ENCODE measurements around the gene BBS1. TPM values are rescaled to one million over a fixed set of nuclear protein-coding genes. Genes with fewer than 3 reads are reported as not detected.

Gene BBS1
- total RNA-seq, 5 donors from 2014 or later (not counting 1 experiment from before 2014, with no cell fraction given), result 17.0 to 41.6 (median 34.9) TPM

DNA sequence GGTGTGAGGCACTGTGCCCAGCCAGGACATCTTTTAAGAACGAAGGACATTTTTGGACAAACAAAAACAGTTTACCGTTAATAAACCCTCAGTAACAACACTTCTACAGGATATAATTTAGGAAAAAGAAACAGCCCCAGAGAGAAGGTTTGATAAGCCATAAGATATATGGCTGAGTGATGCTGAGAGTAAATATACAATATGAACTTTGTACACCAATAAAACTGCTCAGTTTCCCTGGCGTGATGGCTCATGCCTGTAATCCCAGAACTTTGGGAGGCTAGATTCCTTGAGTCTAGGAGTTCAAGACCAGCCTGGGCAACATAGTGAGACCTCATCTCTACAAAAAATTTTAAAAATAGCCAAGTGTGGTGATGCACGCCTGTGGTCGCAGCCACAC lies 11.9 kb upstream of the BBS1 start:
- no peak for DNase-seq
- ATAC-seq (replicated peaks in 1 of 4), result no peak
- Histone ChIP-seq H3K9me3 (no peaks in the 10 kb centered on the region), H3K4me1 (ENCODE audit: control insufficient read depth in 1 of 2, extremely low read depth in 1 of 2, insufficient read depth in 2 of 2, low read length in 2 of 2) (no peaks in the 10 kb centered on the region), H3K4me3 (ENCODE audit: control insufficient read depth in 1 of 2, extremely low read depth in 1 of 2, low read length in 1 of 2) (no peak overlapping the region), H3K36me3 (ENCODE audit: control insufficient read depth in 2 of 2, extremely low read depth in 1 of 2, insufficient read depth in 1 of 2, low read length in 1 of 2) (peaks cover 17 to 36% of the 10 kb centered on the region in 2 donors), H3K27me3 (replicated peaks in 1 of 2; ENCODE audit: control insufficient read depth in 2 of 2, extremely low read depth in 1 of 2, insufficient read depth in 2 of 2, low read length in 1 of 2) (no peaks in the 10 kb centered on the region), H3K27ac (ENCODE audit: low read length) (no peak overlapping the region)
- whole genome bisulfite sequencing (ENCODE audit: insufficient coverage), result no CpG with 5 or more reads among the region's 5 CpGs
- ChIA-PET CTCF (no interaction called here), POLR2A (no interaction called here)
- Mint-ChIP-seq H3K27ac (no peak overlapping the region), H3K9me3 (no peaks in the 10 kb centered on the region), H3K4me1 (no peaks in the 10 kb centered on the region), H3K36me3 (peaks cover 19% of the 10 kb centered on the region), H3K4me3 (no peak overlapping the region), H3K27me3 (no peaks in the 10 kb centered on the region)

DNA sequence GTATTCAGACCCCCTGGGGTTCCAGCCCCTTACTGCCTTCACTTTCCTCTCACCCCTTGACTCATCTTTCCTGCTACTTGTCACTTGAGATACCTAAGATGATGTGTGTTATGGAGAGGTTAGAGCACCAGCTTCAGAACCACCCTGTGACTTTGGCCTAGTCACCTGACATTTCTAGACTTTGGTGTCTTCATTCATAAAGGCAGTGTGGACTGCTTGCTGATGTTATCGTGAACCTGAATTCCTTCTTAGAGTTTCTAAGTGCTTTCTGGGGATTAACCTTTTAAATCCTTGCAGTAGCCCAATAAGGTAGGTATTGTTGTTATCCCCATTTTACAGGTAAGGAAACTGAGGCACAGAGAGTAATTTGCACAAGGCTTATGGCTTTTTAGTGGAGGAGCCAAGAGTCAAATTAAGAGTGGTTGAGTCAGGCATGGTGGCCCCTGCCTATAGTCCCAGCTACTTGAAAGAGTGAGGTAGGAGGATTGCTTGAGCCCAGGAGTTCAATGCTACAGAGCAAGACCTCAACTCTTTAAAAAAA lies 5.1 kb upstream of the BBS1 start:
- Histone ChIP-seq H3K4me3 (ENCODE audit: control insufficient read depth in 1 of 2, extremely low read depth in 1 of 2, low read length in 1 of 2) (no peak overlapping the region), H3K27me3 (replicated peaks in 1 of 2; ENCODE audit: control insufficient read depth in 2 of 2, extremely low read depth in 1 of 2, insufficient read depth in 2 of 2, low read length in 1 of 2) (no peaks in the 10 kb centered on the region), H3K27ac (ENCODE audit: low read length) (no peak overlapping the region), H3K36me3 (ENCODE audit: control insufficient read depth in 2 of 2, extremely low read depth in 1 of 2, insufficient read depth in 1 of 2, low read length in 1 of 2) (peaks cover 11 to 15% of the 10 kb centered on the region in 2 donors), H3K4me1 (ENCODE audit: control insufficient read depth in 1 of 2, extremely low read depth in 1 of 2, insufficient read depth in 2 of 2, low read length in 2 of 2) (peaks cover 3 to 4% of the 10 kb centered on the region in 2 experiments), H3K9me3 (no peaks in the 10 kb centered on the region)
- Mint-ChIP-seq H3K9me3 (no peaks in the 10 kb centered on the region), H3K4me3 (no peak overlapping the region), H3K36me3 (peaks cover 19% of the 10 kb centered on the region), H3K27me3 (no peaks in the 10 kb centered on the region), H3K27ac (no peak overlapping the region), H3K4me1 (peaks cover 3% of the 10 kb centered on the region in 3 donors)
- WGBS (ENCODE audit: insufficient coverage), result no CpG with 5 or more reads among the region's 1 CpG
- POLR2A ChIA-PET, result no interaction called here
- ATAC-seq (replicated peaks in 1 of 4), result no peak
- CTCF ChIA-PET, result interaction anchor here in 1 of 2 donors (0.6 kb wide), 1 partner anchor 13 kb away, joined by 5 read pairs; no protein-coding TSS in a partner anchor
- no peak for DNase-seq

DNA sequence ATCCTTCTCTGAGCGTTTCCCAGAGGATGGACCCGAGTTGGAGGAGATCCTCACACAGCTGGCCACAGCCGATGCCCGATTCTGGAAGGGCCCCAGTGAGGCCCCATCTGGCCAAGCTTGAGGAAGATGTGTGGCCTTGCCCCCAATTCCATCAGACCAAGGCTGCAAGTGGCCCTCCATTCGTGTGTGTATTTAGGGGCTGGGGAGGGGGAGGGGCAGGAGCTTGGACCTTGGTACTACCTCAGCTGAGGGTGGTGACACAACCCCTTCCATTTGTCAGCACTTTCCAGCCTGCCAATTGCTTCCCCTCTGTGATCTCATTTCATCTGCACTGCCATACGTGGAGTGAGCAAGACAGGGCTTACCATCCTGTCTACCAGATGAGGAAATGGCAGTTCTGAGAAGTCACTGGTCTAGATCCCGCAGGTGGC lies 1.3 kb upstream of the BBS1 start:
- no peaks in the 10 kb centered on the region for H3K27me3 ChIP-seq (replicated peaks in 1 of 2; ENCODE audit: control insufficient read depth in 2 of 2, extremely low read depth in 1 of 2, insufficient read depth in 2 of 2, low read length in 1 of 2)
- Mint-ChIP-seq H3K4me3 (peak overlapping the region in 1 of 3 donors; percentile 21), H3K9me3 (no peaks in the 10 kb centered on the region), H3K4me1 (peaks cover 15 to 19% (median 17%) of the 10 kb centered on the region in 3 donors), H3K27me3 (no peaks in the 10 kb centered on the region), H3K27ac (no peak overlapping the region), H3K36me3 (peaks cover 13% of the 10 kb centered on the region)
- peaks cover 7 to 13% of the 10 kb centered on the region in 2 experiments for H3K4me1 ChIP-seq (ENCODE audit: control insufficient read depth in 1 of 2, extremely low read depth in 1 of 2, insufficient read depth in 2 of 2, low read length in 2 of 2)
- POLR2A ChIA-PET, result no interaction called here
- H3K36me3 ChIP-seq (ENCODE audit: control insufficient read depth in 2 of 2, extremely low read depth in 1 of 2, insufficient read depth in 1 of 2, low read length in 1 of 2), result peaks cover 6 to 15% of the 10 kb centered on the region in 2 donors
- WGBS (ENCODE audit: insufficient coverage), result 90% methylated on average over 3 of the region's 7 CpGs
- no peaks in the 10 kb centered on the region for H3K9me3 ChIP-seq
- CTCF ChIA-PET, result interaction anchor here (0.6 to 0.8 kb wide), 3 partner anchors 40 to 1197 kb away, joined by 3 to 4 read pairs (median 3); no protein-coding TSS in a partner anchor
- H3K4me3 ChIP-seq (ENCODE audit: control insufficient read depth in 1 of 2, extremely low read depth in 1 of 2, low read length in 1 of 2), result no peak overlapping the region
- H3K27ac ChIP-seq (ENCODE audit: low read length), result no peak overlapping the region
- DNase-seq (no peak), ATAC-seq (replicated peaks in 1 of 4) (no peak)

DNA sequence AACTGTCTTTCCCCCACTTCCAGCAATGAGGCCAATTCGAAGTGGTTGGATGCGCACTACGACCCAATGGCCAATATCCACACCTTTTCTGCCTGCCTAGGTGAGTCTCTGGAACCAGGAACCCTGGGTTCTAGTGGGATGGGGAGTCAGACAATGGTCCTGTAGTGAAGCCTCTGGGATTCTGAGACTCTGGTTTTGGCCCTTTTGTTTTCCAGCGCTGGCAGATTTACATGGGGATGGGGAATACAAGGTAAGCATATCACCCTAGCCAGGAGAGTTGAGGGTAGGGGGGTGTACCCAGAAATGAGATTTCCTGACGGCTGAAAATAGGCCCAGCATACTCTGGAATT lies 530 bp downstream of the BBS1 start:
- peak overlapping the region; percentile 86 to 88 (median 87) for H3K4me3 Mint-ChIP-seq
- peaks cover 15 to 19% (median 17%) of the 10 kb centered on the region in 3 donors for H3K4me1 Mint-ChIP-seq
- no peaks in the 10 kb centered on the region for H3K9me3 ChIP-seq
- no peaks in the 10 kb centered on the region for H3K9me3 Mint-ChIP-seq
- no peak overlapping the region for H3K27ac ChIP-seq (ENCODE audit: low read length)
- peaks cover 7 to 13% of the 10 kb centered on the region in 2 experiments for H3K4me1 ChIP-seq (ENCODE audit: control insufficient read depth in 1 of 2, extremely low read depth in 1 of 2, insufficient read depth in 2 of 2, low read length in 2 of 2)
- ATAC-seq (replicated peaks in 1 of 4), result no peak
- no peaks in the 10 kb centered on the region for H3K27me3 Mint-ChIP-seq
- no peaks in the 10 kb centered on the region for H3K27me3 ChIP-seq (replicated peaks in 1 of 2; ENCODE audit: control insufficient read depth in 2 of 2, extremely low read depth in 1 of 2, insufficient read depth in 2 of 2, low read length in 1 of 2)
- H3K27ac Mint-ChIP-seq, result peak overlapping the region; percentile 16 to 52
- 29% methylated on average over 1 of the region's 5 CpGs for WGBS (ENCODE audit: insufficient coverage)
- H3K4me3 ChIP-seq (ENCODE audit: control insufficient read depth in 1 of 2, extremely low read depth in 1 of 2, low read length in 1 of 2), result peak overlapping the region; percentile 60 to 90
- CTCF ChIA-PET, result interaction anchor here in 1 of 2 donors (0.6 to 1.2 kb wide), 2 partner anchors 10 to 787 kb away, joined by 5 to 8 read pairs; no protein-coding TSS in a partner anchor
- DNase-seq, result no peak
- POLR2A ChIA-PET, result interaction anchor here in 1 of 2 donors (0.5 kb wide), 1 partner anchor 108 kb away, joined by 4 read pairs; no protein-coding TSS in a partner anchor
- peaks cover 5% of the 10 kb centered on the region for H3K36me3 Mint-ChIP-seq
- peaks cover 3 to 20% of the 10 kb centered on the region in 2 donors for H3K36me3 ChIP-seq (ENCODE audit: control insufficient read depth in 2 of 2, extremely low read depth in 1 of 2, insufficient read depth in 1 of 2, low read length in 1 of 2)

DNA sequence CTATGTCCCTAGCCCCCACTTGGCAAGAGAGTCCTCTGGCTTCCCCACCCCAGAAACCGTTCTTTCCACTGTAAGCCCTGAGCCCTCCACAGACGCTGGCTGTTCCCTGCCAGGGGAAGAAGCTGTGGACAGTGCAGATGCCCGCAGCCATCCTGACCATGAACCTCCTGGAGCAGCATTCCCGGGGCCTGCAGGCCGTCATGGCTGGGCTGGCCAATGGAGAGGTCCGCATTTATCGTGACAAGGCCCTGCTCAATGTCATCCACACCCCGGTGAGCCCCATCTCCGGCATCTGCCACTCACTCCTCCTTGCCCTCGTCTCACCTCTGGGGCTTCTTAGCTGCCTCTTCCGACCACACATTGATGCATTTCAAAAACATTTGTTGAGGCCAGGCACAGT lies 13.2 kb downstream of the BBS1 start:
- no peaks in the 10 kb centered on the region for H3K4me1 ChIP-seq (ENCODE audit: control insufficient read depth in 1 of 2, extremely low read depth in 1 of 2, insufficient read depth in 2 of 2, low read length in 2 of 2)
- POLR2A ChIA-PET, result interaction anchor here in 1 of 2 donors (0.5 kb wide), 1 partner anchor 9 kb away, joined by 5 read pairs; no protein-coding TSS in a partner anchor
- H3K4me3 Mint-ChIP-seq, result no peak overlapping the region
- 95% methylated on average over 11 of the region's 11 CpGs for WGBS (ENCODE audit: insufficient coverage)
- H3K9me3 ChIP-seq, result no peaks in the 10 kb centered on the region
- CTCF ChIA-PET, result interaction anchor here in 1 of 2 donors (0.6 kb wide), 1 partner anchor 52 kb away, joined by 3 read pairs; no protein-coding TSS in a partner anchor
- H3K9me3 Mint-ChIP-seq, result no peaks in the 10 kb centered on the region
- peaks cover 36% of the 10 kb centered on the region for H3K36me3 Mint-ChIP-seq
- no peak for DNase-seq
- no peaks in the 10 kb centered on the region for H3K27me3 Mint-ChIP-seq
- peaks cover 0 to 56% of the 10 kb centered on the region in 2 donors for H3K36me3 ChIP-seq (ENCODE audit: control insufficient read depth in 2 of 2, extremely low read depth in 1 of 2, insufficient read depth in 1 of 2, low read length in 1 of 2)
- H3K4me1 Mint-ChIP-seq, result no peaks in the 10 kb centered on the region
- H3K27ac ChIP-seq (ENCODE audit: low read length), result no peak overlapping the region
- H3K4me3 ChIP-seq (ENCODE audit: control insufficient read depth in 1 of 2, extremely low read depth in 1 of 2, low read length in 1 of 2), result no peak overlapping the region
- H3K27me3 ChIP-seq (replicated peaks in 1 of 2; ENCODE audit: control insufficient read depth in 2 of 2, extremely low read depth in 1 of 2, insufficient read depth in 2 of 2, low read length in 1 of 2), result no peaks in the 10 kb centered on the region
- no peak for ATAC-seq (replicated peaks in 1 of 4)
- no peak overlapping the region for H3K27ac Mint-ChIP-seq

DNA sequence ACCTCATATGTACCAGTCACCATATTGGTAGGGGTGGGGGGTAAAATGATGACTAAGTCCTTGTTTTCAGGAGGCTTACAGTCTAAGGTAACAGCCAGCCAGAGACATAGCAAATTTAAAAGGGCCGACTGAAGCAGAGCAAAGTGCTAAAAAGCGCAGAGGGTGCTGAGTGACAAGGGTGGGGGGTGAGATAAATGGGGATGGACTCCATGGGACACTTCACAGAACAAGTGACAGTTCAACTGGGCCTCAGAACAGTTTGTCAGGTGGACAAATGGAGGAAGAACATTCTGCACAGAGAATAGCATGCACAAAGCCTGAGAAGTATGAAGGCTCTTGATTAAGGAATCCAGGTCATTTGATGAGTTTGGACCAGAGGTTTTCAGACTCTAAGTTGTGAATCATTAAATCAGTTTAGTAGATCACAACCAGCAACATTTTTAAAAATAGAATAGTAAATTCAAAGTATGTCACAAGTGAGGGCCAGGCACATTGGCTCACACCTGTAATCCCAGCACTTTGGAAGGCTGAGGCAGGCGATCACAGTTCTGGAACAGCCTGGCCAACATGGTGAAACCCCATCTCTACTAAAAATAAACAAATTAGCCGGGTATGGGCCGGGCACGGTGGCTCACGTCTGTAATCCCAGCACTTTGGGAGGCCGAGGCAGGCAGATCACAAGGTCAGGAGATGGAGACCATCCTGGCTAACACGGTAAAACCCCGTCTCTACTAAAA lies 14.0 kb downstream of the BBS1 start:
- Mint-ChIP-seq H3K27ac (no peak overlapping the region), H3K4me3 (no peak overlapping the region), H3K9me3 (no peaks in the 10 kb centered on the region), H3K4me1 (no peaks in the 10 kb centered on the region), H3K27me3 (no peaks in the 10 kb centered on the region), H3K36me3 (peaks cover 36% of the 10 kb centered on the region)
- WGBS (ENCODE audit: insufficient coverage), result 100% methylated on average over 2 of the region's 10 CpGs
- Histone ChIP-seq H3K27ac (ENCODE audit: low read length) (no peak overlapping the region), H3K9me3 (no peaks in the 10 kb centered on the region), H3K27me3 (replicated peaks in 1 of 2; ENCODE audit: control insufficient read depth in 2 of 2, extremely low read depth in 1 of 2, insufficient read depth in 2 of 2, low read length in 1 of 2) (no peaks in the 10 kb centered on the region), H3K4me3 (ENCODE audit: control insufficient read depth in 1 of 2, extremely low read depth in 1 of 2, low read length in 1 of 2) (no peak overlapping the region), H3K4me1 (ENCODE audit: control insufficient read depth in 1 of 2, extremely low read depth in 1 of 2, insufficient read depth in 2 of 2, low read length in 2 of 2) (no peaks in the 10 kb centered on the region), H3K36me3 (ENCODE audit: control insufficient read depth in 2 of 2, extremely low read depth in 1 of 2, insufficient read depth in 1 of 2, low read length in 1 of 2) (peaks cover 0 to 52% of the 10 kb centered on the region in 2 donors)
- POLR2A ChIA-PET, result no interaction called here
- DNase-seq, result no peak
- CTCF ChIA-PET, result no interaction called here
- ATAC-seq (replicated peaks in 1 of 4), result no peak
